ENCODE measurements around the gene MRPL49. TPM values are rescaled to one million over a fixed set of nuclear protein-coding genes. Genes with fewer than 3 reads are reported as not detected.

The MRPL49 gene
- total and polyA plus RNA-seq, 3 donors from 2014 or later: 53.9 to 87.7 (median 82.8) TPM

DNA sequence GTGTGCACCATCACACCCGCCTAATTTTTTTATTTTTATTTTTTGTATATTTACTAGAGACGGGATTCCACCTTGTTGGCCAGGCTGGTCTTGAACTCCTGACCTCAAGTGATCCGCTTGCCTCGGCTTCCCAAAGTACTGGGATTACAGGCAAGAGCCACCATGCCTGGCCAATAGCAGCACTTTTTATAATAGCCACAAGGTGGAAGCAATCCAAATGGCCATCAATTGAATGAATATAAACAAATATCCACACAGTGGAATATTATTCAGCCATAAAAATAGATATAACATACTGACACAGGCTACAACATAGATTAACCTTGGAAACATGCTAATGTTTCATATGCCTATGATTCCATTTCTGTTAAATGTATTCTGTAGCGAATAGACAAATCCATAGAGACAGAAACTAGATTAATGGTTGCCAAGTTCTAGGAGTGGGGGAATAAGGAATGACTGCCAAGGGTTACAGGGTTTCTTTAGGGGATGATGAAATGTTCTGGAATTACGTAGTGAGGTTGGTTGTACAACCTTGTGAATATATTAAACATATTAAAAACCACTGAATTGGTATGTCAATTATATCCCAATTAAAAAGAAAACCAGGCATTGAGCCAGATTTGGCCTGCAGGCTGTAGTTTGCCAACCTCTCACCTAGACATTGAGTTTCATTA is 21.3 kb upstream of the MRPL49 start:
- no peaks in the 10 kb centered on the region for H3K27me3 ChIP-seq
- H3K4me1 ChIP-seq: peaks cover 16% of the 10 kb centered on the region
- intact Hi-C loops (cut with DNase I; ENCODE audit: low total_unique reads): no loop called here
- H3K36me3 ChIP-seq (ENCODE audit: low read depth, missing control alignments): no peaks in the 10 kb centered on the region
- H3K27ac ChIP-seq: no peak overlapping the region
- no peak overlapping the region for H3K4me3 ChIP-seq
- no peak for TF ChIP-seq POLR2A (IDR thresholded peaks at IDR 0.05)
- TF ChIP-seq, protein P1, sequence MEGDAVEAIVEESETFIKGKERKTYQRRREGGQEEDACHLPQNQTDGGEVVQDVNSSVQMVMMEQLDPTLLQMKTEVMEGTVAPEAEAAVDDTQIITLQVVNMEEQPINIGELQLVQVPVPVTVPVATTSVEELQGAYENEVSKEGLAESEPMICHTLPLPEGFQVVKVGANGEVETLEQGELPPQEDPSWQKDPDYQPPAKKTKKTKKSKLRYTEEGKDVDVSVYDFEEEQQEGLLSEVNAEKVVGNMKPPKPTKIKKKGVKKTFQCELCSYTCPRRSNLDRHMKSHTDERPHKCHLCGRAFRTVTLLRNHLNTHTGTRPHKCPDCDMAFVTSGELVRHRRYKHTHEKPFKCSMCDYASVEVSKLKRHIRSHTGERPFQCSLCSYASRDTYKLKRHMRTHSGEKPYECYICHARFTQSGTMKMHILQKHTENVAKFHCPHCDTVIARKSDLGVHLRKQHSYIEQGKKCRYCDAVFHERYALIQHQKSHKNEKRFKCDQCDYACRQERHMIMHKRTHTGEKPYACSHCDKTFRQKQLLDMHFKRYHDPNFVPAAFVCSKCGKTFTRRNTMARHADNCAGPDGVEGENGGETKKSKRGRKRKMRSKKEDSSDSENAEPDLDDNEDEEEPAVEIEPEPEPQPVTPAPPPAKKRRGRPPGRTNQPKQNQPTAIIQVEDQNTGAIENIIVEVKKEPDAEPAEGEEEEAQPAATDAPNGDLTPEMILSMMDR (IDR thresholded peaks at IDR 0.05): no peak
- H3K9me3 ChIP-seq: no peaks in the 10 kb centered on the region
- no peak for DNase-seq
- 91 to 95% methylated on average over 6 of the region's 6 CpGs for WGBS, 2 donors

DNA sequence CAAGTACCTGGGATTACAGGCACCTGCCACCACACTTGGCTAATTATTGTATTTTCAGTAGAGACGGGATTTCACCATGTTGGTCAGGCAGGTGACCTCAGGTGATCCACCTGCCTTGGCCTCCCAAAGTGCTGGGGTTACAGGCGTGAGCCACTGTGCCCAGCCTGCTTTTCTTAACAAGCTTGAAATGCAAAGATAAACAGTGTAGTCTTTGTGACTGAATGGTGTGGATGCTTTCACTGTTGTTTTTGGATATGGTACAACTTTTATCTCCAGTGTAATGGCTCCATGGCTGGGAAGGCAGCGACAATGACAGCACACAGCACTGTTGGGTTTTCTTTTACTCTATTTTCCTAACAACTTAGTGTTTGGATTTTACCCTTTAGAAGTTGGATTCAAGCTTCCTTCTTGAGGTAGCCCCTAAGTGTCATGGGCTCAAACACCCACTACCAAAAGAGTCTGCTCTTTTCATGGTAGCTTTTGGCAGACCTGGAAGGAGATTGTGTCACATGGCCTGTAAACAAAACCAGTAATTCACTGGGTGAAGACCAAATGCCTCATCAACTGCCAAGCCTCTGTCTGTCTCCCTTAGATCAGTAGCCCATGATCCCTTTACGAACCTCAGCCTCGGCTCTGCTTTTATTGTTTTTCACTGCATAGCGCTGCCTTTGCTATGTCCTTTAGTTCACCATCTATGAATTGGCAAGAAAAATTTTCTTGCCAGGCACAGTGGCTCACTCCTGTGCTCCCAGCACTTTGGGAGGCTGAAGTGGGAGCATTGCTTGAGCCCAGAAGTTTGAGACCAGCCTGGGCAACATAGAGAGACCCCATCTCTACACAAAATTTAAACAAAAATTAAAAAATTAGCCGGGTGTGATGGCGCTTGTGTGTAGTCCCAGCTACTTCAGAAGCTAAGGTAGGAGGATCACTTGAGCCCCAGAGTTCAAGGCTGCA is 19.7 kb upstream of the MRPL49 start:
- no peaks in the 10 kb centered on the region for H3K36me3 ChIP-seq (ENCODE audit: low read depth, missing control alignments)
- no peaks in the 10 kb centered on the region for H3K27me3 ChIP-seq
- peaks cover 8% of the 10 kb centered on the region for H3K4me1 ChIP-seq
- H3K27ac ChIP-seq: no peak overlapping the region
- intact Hi-C loops (cut with DNase I; ENCODE audit: low total_unique reads): no loop called here
- DNase-seq: no peak
- no peak overlapping the region for H3K4me3 ChIP-seq
- H3K9me3 ChIP-seq: no peaks in the 10 kb centered on the region
- TF ChIP-seq, protein P1 (IDR thresholded peaks at IDR 0.05): no peak
- TF ChIP-seq POLR2A (IDR thresholded peaks at IDR 0.05): no peak
- 82 to 84% methylated on average over 8 of the region's 8 CpGs for WGBS, 2 donors

DNA sequence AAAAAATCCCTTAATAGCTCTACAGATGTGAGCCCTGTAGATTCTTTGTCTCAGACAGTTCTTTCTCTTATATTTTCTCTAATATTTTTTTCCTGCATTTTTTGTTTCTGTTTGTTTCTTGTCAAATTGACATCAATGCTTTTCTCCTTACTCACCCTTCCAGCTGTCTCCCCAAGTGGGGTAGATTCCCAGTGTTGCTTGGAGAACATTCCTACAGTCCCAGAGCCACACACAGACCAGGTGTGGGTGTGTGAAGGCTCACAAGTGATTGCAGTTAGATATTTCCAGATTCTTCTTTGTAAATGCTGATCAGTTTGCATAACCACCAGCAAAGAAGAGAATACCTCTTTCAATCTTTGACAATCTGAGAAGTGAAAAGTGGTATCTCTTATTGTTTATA is 18.6 kb upstream of the MRPL49 start:
- intact Hi-C loops (cut with DNase I; ENCODE audit: low total_unique reads): no loop called here
- peak overlapping the region; percentile 26 to 68 for H3K27ac ChIP-seq

DNA sequence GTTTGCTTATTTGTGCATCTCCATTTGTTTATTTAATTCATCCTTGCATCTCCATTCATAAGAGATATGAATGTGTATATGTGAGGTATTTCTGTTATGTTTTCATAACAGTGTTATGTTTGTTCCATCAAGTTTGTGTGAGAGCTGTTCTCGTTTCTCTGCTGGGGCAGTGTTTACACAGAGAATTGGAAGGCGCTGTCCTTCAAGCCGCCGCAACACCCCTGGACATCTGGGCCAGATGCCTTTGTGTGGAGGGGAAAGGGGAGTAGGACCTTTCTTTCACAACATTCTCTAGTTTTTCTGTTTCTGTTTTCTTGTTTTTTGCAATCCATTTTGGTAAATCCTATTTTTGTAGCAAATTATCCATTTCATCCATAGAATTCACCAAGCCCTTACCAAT is 17.5 kb upstream of the MRPL49 start:
- WGBS, 2 donors: 65 to 69% methylated on average over 4 of the region's 4 CpGs
- intact Hi-C loops (cut with DNase I; ENCODE audit: low total_unique reads): no loop called here
- no peaks in the 10 kb centered on the region for H3K36me3 ChIP-seq (ENCODE audit: low read depth, missing control alignments)
- peaks cover 7% of the 10 kb centered on the region for H3K4me1 ChIP-seq
- DNase-seq: no peak
- no peak for TF ChIP-seq POLR2A (IDR thresholded peaks at IDR 0.05)
- TF ChIP-seq, protein P1 (IDR thresholded peaks at IDR 0.05): no peak
- no peaks in the 10 kb centered on the region for H3K9me3 ChIP-seq
- no peaks in the 10 kb centered on the region for H3K27me3 ChIP-seq
- no peak overlapping the region for H3K4me3 ChIP-seq
- H3K27ac ChIP-seq: peak overlapping the region; percentile 15 to 26

More for the DNA sequence above, 18.6 kb upstream of the MRPL49 start:
- no peak for DNase-seq
- H3K4me3 ChIP-seq: no peak overlapping the region
- H3K27me3 ChIP-seq: no peaks in the 10 kb centered on the region
- H3K36me3 ChIP-seq (ENCODE audit: low read depth, missing control alignments): no peaks in the 10 kb centered on the region
- H3K9me3 ChIP-seq: no peaks in the 10 kb centered on the region
- TF ChIP-seq POLR2A (IDR thresholded peaks at IDR 0.05): no peak
- TF ChIP-seq, protein P1 (IDR thresholded peaks at IDR 0.05): no peak
- H3K4me1 ChIP-seq: peaks cover 7% of the 10 kb centered on the region

Data from testis (tissue), 3 donors.